GM21360 (cell line): ENCODE data around the gene FRMD3.

ENCODE experiments used
- ATAC-seq: cut with Tn5 transposase; IDR thresholded peaks from one replicate; pipeline ENCODE4 v1.9.1; 2021; ENCODE audit warnings: mild to moderate bottlenecking, moderate library complexity; ENCODE audit not compliant: unreplicated experiment

FRMD3 gene

DNA sequence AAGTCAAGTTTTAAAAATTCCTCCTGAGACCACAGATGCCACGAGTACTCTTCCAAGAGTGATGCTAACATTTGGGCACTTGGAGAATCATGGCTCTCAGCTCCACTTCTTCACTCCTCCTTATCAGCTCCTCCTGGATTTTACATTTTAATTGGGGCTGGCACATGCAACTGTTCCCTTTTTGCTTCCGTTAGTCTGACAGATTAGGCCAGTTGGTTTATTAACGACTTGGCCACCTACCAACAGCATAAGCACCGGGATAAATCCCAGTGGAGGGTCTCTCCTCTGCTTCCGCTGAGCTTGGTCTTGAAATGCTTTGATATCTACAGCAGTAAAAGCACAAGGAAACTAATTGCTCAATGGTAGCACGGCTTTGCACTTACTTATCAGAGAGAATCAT, 340.6 kb downstream of the FRMD3 start:
- ATAC-seq, result no peak

DNA sequence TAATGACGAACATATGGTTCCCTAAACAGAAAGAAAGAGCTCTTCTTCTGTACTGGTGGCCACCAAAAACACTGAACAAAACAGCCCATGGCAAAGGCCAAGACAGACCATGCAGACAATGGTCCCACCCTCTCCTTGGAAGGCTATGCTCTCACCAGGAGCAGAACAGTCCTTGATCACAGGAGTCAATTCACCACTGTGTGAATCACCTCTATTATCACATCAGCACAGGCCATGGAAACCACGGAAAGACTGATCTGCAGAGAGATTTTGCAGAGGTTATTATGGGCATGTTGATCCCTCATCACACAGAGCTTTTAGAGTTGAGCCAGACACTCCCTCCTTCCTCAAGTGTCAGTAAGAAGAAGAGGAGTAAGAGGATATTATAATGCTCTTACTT, 341.3 kb downstream of the FRMD3 start:
- no peak for ATAC-seq
